ENCODE measurements around the gene BPHL. TPM values are rescaled to one million over a fixed set of nuclear protein-coding genes. Genes with fewer than 3 reads are reported as not detected.
"Not testable (repeated sequence)": the region's sequence is repeated elsewhere in the genome, so short reads cannot be mapped to it uniquely, and the experiment has no call there.

Gene BPHL
- total RNA-seq, 2 donors from 2014 or later: 16.5 to 17.7 TPM

GRCh38 chr6:3135668-3136291 lies 17.3 kb downstream of the BPHL start:
- WGBS: 81% methylated on average over 13 of the region's 13 CpGs
- Histone ChIP-seq H3K27ac (no peak overlapping the region), H3K4me1 (replicated peaks) (peaks cover 11% of the 10 kb centered on the region), H3K4me3 (no peak overlapping the region), H3K27me3 (replicated peaks; ENCODE audit: insufficient read depth) (no peaks in the 10 kb centered on the region), H3K9me3 (no peaks in the 10 kb centered on the region), H3K36me3 (no peaks in the 10 kb centered on the region)
- intact Hi-C loops (cut with DNase I): no loop called here
- TF ChIP-seq, protein P1, sequence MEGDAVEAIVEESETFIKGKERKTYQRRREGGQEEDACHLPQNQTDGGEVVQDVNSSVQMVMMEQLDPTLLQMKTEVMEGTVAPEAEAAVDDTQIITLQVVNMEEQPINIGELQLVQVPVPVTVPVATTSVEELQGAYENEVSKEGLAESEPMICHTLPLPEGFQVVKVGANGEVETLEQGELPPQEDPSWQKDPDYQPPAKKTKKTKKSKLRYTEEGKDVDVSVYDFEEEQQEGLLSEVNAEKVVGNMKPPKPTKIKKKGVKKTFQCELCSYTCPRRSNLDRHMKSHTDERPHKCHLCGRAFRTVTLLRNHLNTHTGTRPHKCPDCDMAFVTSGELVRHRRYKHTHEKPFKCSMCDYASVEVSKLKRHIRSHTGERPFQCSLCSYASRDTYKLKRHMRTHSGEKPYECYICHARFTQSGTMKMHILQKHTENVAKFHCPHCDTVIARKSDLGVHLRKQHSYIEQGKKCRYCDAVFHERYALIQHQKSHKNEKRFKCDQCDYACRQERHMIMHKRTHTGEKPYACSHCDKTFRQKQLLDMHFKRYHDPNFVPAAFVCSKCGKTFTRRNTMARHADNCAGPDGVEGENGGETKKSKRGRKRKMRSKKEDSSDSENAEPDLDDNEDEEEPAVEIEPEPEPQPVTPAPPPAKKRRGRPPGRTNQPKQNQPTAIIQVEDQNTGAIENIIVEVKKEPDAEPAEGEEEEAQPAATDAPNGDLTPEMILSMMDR (IDR thresholded peaks at IDR 0.05): no peak
- no peak for TF ChIP-seq POLR2AphosphoS5 (IDR thresholded peaks at IDR 0.05)
- no peak for TF ChIP-seq POLR2A (IDR thresholded peaks at IDR 0.05)
- DNase-seq (ENCODE audit: low spot score): no peak

DNA sequence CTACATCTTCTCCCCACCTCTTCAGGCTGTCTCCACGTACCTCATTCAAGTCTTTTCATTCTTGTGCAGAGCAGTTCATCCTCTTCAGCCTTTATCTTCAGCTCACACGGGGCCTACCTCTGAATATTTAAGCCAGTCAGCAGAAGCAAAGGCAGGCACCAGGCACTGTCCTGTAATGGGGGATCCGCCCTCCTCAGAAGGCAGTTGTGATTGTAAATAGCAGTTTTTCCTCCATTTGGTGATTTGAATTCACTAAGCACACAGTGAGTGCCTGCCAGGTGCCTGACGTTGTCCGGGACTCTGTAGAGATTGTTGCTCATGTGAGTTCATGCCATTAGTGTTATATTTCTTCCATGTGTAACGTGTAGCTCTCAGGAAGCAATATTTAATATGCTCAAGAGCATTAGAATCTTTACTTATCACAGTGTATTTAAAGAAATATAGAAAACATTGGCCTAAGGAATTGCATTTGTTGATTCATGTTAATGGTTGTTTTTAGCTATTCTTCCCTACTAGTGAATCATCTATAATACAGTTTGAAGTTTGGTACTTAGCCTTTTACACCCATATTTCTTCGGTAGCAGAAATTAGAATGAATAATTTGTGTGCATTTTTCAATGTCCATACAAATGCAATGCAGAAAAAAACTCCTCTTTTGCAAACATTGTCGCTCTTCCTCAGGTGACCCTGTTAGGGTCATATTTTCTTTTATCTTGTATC lies 17.9 kb downstream of the BPHL start:
- intact Hi-C loops (cut with DNase I): no loop called here
- no peaks in the 10 kb centered on the region for H3K36me3 ChIP-seq
- H3K27ac ChIP-seq: no peak overlapping the region
- H3K9me3 ChIP-seq: no peaks in the 10 kb centered on the region
- H3K27me3 ChIP-seq (replicated peaks; ENCODE audit: insufficient read depth): no peaks in the 10 kb centered on the region
- H3K4me3 ChIP-seq: no peak overlapping the region
- 91% methylated on average over 8 of the region's 8 CpGs for WGBS
- H3K4me1 ChIP-seq (replicated peaks): peaks cover 11% of the 10 kb centered on the region
- TF ChIP-seq POLR2AphosphoS5 (IDR thresholded peaks at IDR 0.05): no peak
- TF ChIP-seq, protein P1 (IDR thresholded peaks at IDR 0.05): no peak
- no peak for TF ChIP-seq POLR2A (IDR thresholded peaks at IDR 0.05)
- no peak for DNase-seq (ENCODE audit: low spot score)

DNA sequence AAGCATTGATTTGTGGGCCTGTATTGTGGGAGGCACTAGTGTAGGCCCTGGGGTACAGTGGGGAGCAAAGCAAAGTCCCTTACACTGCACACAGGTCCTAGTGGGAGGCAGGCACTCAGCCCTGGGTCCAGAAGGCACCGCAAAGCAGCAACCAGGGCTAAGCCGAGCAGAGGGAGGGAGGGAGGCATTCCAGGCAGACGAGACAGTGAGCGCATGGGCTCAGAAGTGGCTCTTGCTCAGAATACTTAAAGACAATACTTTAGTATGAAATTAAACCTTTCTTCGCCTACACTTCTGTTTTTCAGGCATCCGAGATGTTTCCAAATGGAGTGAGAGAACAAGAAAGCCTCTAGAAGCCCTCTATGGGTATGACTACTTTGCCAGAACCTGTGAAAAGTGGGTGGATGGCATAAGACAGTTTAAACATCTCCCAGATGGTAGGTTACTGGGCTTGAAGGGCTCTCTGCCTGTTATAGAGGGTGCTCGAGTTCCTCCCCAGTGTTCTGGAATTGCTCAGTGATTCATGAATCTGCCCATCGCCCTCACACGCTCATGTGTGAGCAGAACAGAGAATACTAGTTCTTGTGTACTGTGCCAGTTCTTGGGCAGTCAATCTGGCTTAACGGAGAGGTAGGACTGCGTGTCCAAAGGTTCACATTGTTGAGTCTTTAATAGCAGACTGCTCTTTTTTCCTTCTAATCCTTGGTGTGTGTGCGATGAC lies 18.7 kb downstream of the BPHL start:
- H3K4me3 ChIP-seq: no peak overlapping the region
- H3K36me3 ChIP-seq: no peaks in the 10 kb centered on the region
- peaks cover 11% of the 10 kb centered on the region for H3K4me1 ChIP-seq (replicated peaks)
- WGBS: 95% methylated on average over 12 of the region's 12 CpGs
- no peak for TF ChIP-seq POLR2AphosphoS5 (IDR thresholded peaks at IDR 0.05)
- no peak for TF ChIP-seq POLR2A (IDR thresholded peaks at IDR 0.05)
- TF ChIP-seq, protein P1 (IDR thresholded peaks at IDR 0.05): no peak
- H3K9me3 ChIP-seq: no peaks in the 10 kb centered on the region
- DNase-seq (ENCODE audit: low spot score): no peak
- intact Hi-C loops (cut with DNase I): no loop called here
- no peaks in the 10 kb centered on the region for H3K27me3 ChIP-seq (replicated peaks; ENCODE audit: insufficient read depth)
- H3K27ac ChIP-seq: no peak overlapping the region

GRCh38 chr6:3137873-3138272 lies 19.4 kb downstream of the BPHL start:
- WGBS: 93% methylated on average over 6 of the region's 6 CpGs
- H3K27ac ChIP-seq; H3K27me3 ChIP-seq (replicated peaks; ENCODE audit: insufficient read depth); intact Hi-C loops (cut with DNase I); H3K36me3 ChIP-seq; H3K9me3 ChIP-seq; H3K4me3 ChIP-seq; DNase-seq (ENCODE audit: low spot score): not testable (repeated sequence)
- H3K4me1 ChIP-seq (replicated peaks): peaks cover 11% of the 10 kb centered on the region

- TF ChIP-seq, protein P1 (IDR thresholded peaks at IDR 0.05): no peak
- TF ChIP-seq POLR2AphosphoS5 (IDR thresholded peaks at IDR 0.05): no peak
- no peak for TF ChIP-seq POLR2A (IDR thresholded peaks at IDR 0.05)
- Histone ChIP-seq H3K9me3 (no peaks in the 10 kb centered on the region), H3K27me3 (replicated peaks; ENCODE audit: insufficient read depth) (no peaks in the 10 kb centered on the region), H3K27ac (no peak overlapping the region), H3K4me1 (replicated peaks) (peaks cover 11% of the 10 kb centered on the region), H3K4me3 (no peak overlapping the region), H3K36me3 (no peaks in the 10 kb centered on the region)
- 42% methylated on average over 1 of the region's 1 CpG for WGBS
- DNase-seq (ENCODE audit: low spot score): no peak
- intact Hi-C loops (cut with DNase I): no loop called here
Measured at GRCh38 chr6:3138341-3138740, 19.8 kb downstream of the BPHL start.

Measured in prostate gland (tissue), 2 donors.